GM12875 (cell line): ENCODE results near the gene HS6ST2.

ENCODE experiments used
- H3K4me3 ChIP-seq: one replicate; pipeline ENCODE4 v1.5.1; 2011; ENCODE audit warnings: low read depth, low read length, control low read depth
- CTCF ChIP-seq: IDR thresholded peaks from 2 replicates; pipeline ENCODE4 v1.5.1; 2011; ENCODE audit warnings: low read depth, mild to moderate bottlenecking, control low read depth, inconsistent platforms, low read length, moderate library complexity, borderline replicate concordance; ENCODE audit not compliant: insufficient read depth

The HS6ST2 gene

GRCh38 chrX:132730266-132730665 is 228.2 kb downstream of the HS6ST2 start:
- H3K4me3 ChIP-seq, result no peak overlapping the region
- no peak for TF ChIP-seq CTCF

GRCh38 chrX:132728296-132728695 is 230.1 kb downstream of the HS6ST2 start:
- no peak overlapping the region for H3K4me3 ChIP-seq
- no peak for TF ChIP-seq CTCF

- no peak for TF ChIP-seq CTCF
- H3K4me3 ChIP-seq, result no peak overlapping the region
These were observed 239.9 kb downstream of the HS6ST2 start for GRCh38 chrX:132718431-132718958.

GRCh38 chrX:132716006-132716405 is 242.4 kb downstream of the HS6ST2 start:
- H3K4me3 ChIP-seq, result no peak overlapping the region
- TF ChIP-seq CTCF, result no peak

GRCh38 chrX:132714913-132715312 is 243.5 kb downstream of the HS6ST2 start:
- no peak overlapping the region for H3K4me3 ChIP-seq
- no peak for TF ChIP-seq CTCF

- TF ChIP-seq CTCF, result no peak
- H3K4me3 ChIP-seq, result no peak overlapping the region
These were observed 246.1 kb downstream of the HS6ST2 start for GRCh38 chrX:132712350-132712749.

- H3K4me3 ChIP-seq, result no peak overlapping the region
- TF ChIP-seq CTCF, result no peak
These were observed 247.7 kb downstream of the HS6ST2 start for GRCh38 chrX:132710656-132711155.
